IPS-NIHi7 (cell line): ENCODE measurements around the gene HOXD8.
A peak's percentile ranks its signal among the peaks of the same experiment; 100 is the strongest.

Experiments used
- DNase-seq: peaks from one replicate; pipeline ENCODE4 v3.0.0; 2012; ENCODE audit warnings: mixed read lengths; ENCODE audit errors: extremely low spot score

Gene HOXD8

DNA sequence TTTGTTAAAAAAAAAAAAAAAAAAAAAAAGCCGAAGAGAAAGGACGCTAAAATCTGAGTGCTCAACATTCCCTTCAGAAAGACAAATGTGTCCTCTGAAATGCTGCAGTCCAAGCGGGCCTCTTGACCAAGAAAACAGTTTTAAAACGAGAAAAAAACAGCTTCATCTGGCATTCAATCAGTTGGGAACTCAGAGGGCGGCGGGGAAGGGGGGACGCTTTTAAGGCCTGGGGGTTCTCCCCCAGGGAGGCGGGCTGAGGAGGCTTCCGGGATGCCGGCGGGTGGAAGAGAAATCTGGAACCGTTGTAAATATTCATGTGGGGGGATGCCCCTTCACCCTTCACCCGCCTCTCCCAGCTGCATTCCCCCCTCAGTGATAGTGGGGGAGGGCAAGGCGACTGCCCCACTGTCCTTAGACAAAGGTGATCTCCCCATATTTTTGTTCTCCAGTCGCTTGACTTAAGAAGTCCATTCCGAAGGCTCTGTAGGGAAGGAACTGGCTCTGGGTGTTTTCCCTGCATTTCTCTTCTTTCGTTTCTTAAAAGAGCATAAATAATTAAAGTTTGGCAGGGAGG, 25.7 kb upstream of the HOXD8 start:
- no peak for DNase-seq

DNA sequence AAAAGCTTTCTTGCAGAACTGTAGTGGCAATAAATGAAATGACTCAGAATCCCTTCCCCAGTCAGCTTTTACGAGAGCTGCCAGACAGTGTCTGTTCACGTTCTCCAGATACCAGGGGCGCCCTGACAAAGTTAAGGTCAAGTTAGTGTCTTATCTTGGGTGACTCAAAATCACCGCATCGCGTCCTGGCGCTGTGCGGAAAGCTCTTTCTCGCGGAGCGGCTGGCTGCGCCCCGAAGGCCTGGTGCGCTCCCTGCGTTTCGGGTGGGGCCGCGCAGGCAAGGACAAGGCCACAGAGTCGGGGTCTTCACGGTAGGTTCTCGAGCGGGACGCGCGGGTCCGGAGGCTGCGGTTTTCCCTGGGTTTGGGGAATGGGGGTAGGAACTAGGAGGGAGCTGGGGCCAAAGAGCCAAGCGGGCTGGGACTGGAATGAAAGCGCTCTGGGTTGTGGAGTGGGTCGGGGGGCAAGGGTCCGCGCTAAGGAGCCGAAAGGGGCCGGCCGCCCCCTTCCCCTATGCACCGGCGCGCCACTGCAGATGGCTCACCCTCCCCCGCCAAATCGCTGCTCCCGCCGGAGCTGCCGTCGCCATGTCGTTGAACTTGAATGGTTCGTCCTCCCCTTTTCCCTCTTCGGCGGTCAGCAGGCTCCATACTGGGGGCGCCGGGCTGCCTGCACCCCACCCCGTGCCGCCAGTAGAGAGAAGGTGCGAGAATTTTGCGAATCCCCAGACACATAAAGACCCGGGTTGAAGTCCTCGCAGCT, 25.0 kb upstream of the HOXD8 start:
- no peak for DNase-seq

DNA sequence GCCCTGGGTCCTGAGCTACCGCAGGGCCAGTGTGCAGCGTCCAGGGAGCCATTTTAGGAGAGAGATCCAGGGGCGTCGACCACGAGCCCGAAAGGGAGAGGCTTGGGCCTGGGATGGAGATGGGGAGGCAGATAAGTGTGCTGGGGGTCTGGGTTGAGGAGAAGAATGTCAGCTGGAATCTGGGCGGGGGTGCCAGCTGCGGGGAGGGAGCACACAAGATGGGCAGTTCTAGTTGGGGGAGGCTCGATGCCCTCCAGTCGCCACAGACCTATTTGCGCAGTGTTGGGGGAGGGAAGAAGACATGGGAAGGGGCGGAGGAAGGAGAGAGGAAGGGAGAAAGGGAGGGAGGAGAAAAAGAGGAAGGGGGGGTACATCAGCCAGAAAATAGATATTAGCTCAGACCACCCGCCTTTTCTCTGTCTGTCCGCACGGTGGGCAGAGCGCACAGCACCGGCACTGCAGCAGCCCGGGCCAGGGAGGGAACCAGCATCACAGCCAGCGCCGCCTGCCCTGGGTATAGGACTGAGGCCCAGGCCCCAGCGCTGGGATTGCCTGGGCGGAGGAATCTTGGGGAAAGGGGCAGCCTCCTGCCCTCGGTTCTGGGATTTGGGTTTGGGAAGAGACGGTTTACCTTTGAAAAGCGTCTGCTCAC, 24.3 kb upstream of the HOXD8 start:
- DNase-seq = no peak

GRCh38 chr2:176105730-176106580, 23.6 kb upstream of the HOXD8 start:
- DNase-seq = no peak

DNA sequence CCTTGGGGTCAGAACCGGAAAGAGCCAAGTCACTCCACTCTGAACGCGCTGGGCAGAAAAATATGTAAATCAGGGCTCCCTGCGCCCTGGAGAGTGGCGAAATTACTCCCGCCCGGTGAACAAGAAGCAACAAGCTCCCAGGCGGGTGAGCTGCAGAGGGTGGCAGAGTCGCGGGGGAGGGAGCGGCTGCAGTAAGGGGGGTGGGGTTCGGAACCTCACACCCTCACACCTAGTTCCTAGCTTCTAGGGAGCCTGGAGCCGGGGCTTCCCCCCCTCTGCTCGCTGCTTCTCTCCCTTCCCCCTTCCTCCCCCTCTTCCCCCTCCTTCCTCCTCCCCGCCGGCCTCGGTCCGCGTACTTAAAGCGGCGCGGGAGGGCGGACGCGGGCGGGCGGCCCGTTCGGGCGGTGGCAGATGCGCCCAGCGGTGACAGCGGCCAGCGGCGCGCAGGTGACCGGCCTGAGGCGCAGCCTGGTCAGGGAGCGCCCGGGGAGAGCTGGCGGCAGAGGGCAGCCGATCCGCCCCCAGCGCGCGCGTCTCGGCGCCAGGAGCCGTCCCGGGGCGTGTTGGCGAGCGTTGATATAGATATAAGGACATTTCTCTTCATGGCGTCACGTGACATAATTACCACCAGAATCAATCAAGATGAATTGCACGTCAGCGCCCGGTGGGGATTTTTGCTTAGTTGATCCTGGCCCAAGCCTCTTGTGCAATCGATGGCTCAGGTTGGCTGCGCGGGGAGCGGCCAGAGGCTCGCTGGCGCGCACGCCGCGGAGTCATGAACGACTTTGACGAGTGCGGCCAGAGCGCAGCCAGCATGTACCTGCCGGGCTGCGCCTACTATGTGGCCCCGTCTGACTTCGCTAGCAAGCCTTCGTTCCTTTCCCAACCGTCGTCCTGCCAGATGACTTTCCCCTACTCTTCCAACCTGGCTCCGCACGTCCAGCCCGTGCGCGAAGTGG, 22.6 kb upstream of the HOXD8 start, which contains the start of gene HOXD11:
Gene HOXD11, plus strand, starts transcription at position 700 of the 959 bp plus-strand sequence. Its CDS starts 76 bp downstream, at position 776.
- no peak for DNase-seq

GRCh38 chr2:176107731-176108181, 21.7 kb upstream of the HOXD8 start:
- no peak for DNase-seq

- no peak for DNase-seq
Observed at GRCh38 chr2:176109192-176109901, 20.2 kb upstream of the HOXD8 start.

- DNase-seq = no peak
Observed at GRCh38 chr2:176109946-176110345, 19.6 kb upstream of the HOXD8 start.

GRCh38 chr2:176110415-176111308, 18.8 kb upstream of the HOXD8 start:
- DNase-seq = no peak

DNA sequence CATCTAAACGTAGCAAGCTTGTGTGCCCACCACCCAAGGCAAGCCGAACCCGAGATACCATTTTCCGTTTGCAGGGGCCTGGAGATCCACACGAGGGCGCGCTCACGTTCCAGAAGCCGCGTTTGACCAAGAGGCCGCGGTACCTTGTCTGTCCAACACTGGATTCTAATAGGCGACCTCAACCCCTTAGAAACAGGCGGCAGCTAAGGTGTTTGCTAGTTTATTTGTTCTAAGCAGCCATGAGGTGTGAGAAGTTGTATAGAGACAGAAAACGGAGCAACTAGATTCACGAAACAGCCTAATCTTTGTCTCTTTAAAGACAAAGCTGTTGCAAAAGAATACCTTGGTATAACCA, 18.2 kb upstream of the HOXD8 start:
- DNase-seq = no peak

DNA sequence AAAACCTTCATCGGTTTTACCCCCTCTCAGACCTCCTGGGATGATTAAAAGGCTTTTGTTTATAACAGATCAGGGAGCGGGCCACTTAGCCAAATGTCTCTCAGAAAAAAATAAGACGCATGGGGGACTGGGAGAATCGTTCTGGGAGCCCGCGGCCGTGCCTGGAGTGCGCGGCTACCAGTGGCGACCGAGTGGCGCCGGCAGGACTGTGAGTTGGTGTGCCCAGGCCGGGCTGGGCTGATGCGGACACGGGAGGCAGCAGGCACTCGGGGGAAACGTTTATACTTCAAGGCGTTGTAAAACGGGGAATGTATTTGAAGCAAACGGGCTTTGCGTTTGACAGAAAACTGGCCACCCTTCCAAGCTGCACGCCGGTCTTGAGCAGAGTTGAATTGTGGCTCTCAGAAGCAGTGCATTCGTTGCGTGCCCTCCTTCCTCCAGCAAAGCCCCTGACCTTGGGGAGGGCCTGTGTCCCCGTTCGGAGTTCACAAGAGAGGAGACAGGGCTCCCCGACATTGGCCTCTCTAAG, 17.6 kb upstream of the HOXD8 start:
- no peak for DNase-seq

DNA sequence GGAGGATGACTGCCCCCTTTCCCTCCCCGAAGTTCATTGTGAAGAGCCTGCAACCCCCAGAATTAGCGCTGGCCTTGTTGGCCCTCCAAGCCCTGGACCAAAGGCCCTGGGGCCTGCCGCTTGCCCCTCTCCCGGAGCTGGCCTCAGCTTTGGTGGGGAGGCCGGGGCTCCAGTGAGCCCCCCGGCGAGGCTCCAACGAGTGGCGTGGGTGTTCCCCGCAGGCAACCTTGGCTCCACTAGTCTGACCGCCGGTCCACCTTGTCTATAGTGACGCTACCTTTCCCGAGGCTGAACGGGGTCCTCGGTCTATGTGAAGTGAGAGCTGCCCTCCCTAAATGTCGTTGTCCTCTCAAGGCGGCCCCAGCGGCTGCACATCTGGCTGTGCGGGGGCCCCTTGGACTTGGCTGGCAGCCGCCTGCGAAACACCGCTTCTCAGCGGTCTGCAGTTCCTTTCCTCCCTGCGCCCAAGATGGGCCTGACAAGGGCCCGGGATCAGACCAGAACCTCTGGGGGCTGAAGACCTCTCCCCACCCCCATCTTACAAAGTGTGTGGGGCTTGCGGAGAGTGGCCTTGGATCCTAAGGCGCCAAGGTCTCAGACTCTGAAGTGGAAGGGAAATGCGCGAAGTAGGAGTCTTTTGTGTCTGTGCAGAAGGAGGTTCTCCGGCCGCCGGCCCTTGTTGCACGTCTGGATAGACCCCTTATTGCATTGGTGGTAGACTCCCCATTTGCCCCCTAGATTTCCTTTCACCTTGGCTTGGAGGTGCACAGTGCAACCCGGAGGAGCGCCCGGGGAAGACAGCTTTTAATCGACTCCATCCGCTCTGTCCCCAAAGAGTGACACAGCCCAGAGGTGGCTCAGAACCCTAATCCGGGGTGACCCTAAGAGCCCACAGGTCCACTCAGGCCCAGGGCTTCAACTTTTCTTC, 16.9 kb upstream of the HOXD8 start:
- no peak for DNase-seq

DNA sequence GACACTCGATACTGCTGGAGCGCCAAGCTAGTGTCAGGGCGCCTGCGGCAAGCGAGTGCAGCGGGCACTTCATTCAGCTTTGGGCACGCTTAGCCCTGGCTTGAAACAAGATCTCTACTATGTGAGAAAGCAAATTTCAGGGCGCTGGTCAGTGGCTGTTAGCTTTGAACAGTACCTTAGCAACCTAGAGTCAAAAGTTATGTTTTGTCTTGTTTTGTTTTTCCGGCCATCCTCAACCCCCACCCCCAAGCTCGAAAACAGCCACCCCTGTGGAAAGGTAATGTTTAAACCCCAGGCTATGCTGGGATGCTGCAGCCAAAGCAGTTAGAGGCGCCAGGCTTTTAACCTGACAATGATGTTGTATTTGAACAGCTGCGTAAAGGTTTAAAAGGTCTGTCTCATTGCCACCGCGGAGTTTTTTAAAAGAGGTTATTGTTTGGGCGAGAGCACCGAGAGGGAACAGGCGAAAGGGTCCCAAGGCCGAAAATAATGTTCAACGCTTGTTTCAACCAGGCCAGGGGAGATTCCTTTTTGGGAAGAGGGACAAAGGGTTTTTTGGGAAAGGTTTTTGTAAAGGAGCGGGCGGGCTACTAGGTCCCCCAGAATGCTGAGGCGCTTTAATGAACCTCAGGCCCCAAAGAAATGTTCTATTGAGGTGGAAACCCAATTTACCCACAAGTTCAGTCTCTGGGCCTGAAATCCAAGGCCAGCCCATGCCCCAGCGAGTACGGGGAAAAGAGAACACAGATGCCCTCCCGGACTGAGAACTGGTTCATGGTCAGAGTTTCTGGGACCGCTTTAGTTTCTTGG, 15.2 kb upstream of the HOXD8 start:
- no peak for DNase-seq

- DNase-seq = no peak
Observed at GRCh38 chr2:176114930-176115625, 14.4 kb upstream of the HOXD8 start.

GRCh38 chr2:176115883-176116813, 13.4 kb upstream of the HOXD8 start, which contains the start of gene HOXD10:
HOXD10 (plus strand) TSS chr2:176116778; CDS start chr2:176116834, 56 bp downstream.
- DNase-seq = peak; percentile 69
